OCI-LY1 (cell line): Measurements from ENCODE around the gene SLC12A7.

ENCODE experiments used
- CTCF ChIP-seq: fragments of 200-600 bp; sonication (generic), shearing (Covaris generic); IDR thresholded peaks from 2 replicates; pipeline ENCODE4 v1.5.1; 2017; ENCODE audit warnings: mild to moderate bottlenecking, antibody characterized with exemption, low read length, moderate library complexity, mixed read lengths
- EZH2 ChIP-seq: fragments of 200-600 bp; sonication (generic), shearing (Covaris generic); IDR thresholded peaks from 2 replicates; pipeline ENCODE4 v1.8.0; 2017; ENCODE audit warnings: borderline replicate concordance, mixed run types, mild to moderate bottlenecking, antibody characterized with exemption, low read length, moderate library complexity, mixed read lengths

GRCh38 chr5:1007221-1007680 is 104.6 kb downstream of the SLC12A7 start:
- TF ChIP-seq CTCF = no peak
- no peak for TF ChIP-seq EZH2
